ENCODE measurements around the gene MAGI2.

- TF ChIP-seq POLR2A (IDR thresholded peaks at IDR 0.05) (no peak), POLR2AphosphoS5 (IDR thresholded peaks at IDR 0.05; ENCODE audit: insufficient read depth in 1 of 2, low read depth in 1 of 2) (no peak)
- TF ChIP-seq, protein P1, sequence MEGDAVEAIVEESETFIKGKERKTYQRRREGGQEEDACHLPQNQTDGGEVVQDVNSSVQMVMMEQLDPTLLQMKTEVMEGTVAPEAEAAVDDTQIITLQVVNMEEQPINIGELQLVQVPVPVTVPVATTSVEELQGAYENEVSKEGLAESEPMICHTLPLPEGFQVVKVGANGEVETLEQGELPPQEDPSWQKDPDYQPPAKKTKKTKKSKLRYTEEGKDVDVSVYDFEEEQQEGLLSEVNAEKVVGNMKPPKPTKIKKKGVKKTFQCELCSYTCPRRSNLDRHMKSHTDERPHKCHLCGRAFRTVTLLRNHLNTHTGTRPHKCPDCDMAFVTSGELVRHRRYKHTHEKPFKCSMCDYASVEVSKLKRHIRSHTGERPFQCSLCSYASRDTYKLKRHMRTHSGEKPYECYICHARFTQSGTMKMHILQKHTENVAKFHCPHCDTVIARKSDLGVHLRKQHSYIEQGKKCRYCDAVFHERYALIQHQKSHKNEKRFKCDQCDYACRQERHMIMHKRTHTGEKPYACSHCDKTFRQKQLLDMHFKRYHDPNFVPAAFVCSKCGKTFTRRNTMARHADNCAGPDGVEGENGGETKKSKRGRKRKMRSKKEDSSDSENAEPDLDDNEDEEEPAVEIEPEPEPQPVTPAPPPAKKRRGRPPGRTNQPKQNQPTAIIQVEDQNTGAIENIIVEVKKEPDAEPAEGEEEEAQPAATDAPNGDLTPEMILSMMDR (IDR thresholded peaks at IDR 0.05) = no peak
Observed at GRCh38 chr7:78718212-78718611, 735.3 kb downstream of the MAGI2 start.
